OCI-LY1 (cell line): ENCODE measurements around the gene ZAP70.

Experiments used
- H2AFZ ChIP-seq: fragments of 200-600 bp; sonication (generic), shearing (Covaris generic); 2 replicates; pipeline ENCODE4 v1.6.0; 2014; ENCODE audit warnings: antibody characterized with exemption, mild to moderate bottlenecking, low read length
- H3F3A ChIP-seq: fragments of 200-600 bp; sonication (generic), shearing (Covaris generic); 2 replicates; pipeline ENCODE4 v1.6.0; 2014; ENCODE audit warnings: mild to moderate bottlenecking, antibody characterized with exemption, low read length, moderate library complexity; ENCODE audit not compliant: insufficient read depth
- H3K27ac ChIP-seq: fragments of 200-600 bp; sonication (generic); 2 replicates; pipeline ENCODE4 v1.5.1; 2014; ENCODE audit warnings: low read length, mixed run types, mild to moderate bottlenecking, low read depth; ENCODE audit not compliant: poor library complexity, severe bottlenecking
- H3K27me3 ChIP-seq: fragments of 200-600 bp; sonication (generic); 2 replicates; pipeline ENCODE4 v1.6.0; 2014; ENCODE audit warnings: antibody characterized with exemption, mild to moderate bottlenecking, low read length, moderate library complexity; ENCODE audit not compliant: insufficient read depth
- H3K36me3 ChIP-seq: fragments of 200-600 bp; sonication (generic); 2 replicates; pipeline ENCODE4 v1.6.1; 2014; ENCODE audit warnings: mild to moderate bottlenecking, antibody characterized with exemption, low read length, moderate library complexity, mixed read lengths; ENCODE audit not compliant: insufficient read depth
- H3K4me1 ChIP-seq: fragments of 200-600 bp; sonication (generic); 2 replicates; pipeline ENCODE4 v1.5.1; 2014; ENCODE audit warnings: mild to moderate bottlenecking, low read length, moderate library complexity; ENCODE audit not compliant: insufficient read depth, severe bottlenecking
- H3K4me2 ChIP-seq: fragments of 200-600 bp; sonication (generic), shearing (Covaris generic); 2 replicates; pipeline ENCODE4 v1.6.1; 2014; ENCODE audit warnings: low read length
- H3K4me3 ChIP-seq: fragments of 200-600 bp; sonication (generic); 2 replicates; pipeline ENCODE4 v1.5.1; 2014; ENCODE audit warnings: low read length, low read depth, mild to moderate bottlenecking, mixed read lengths; ENCODE audit not compliant: poor library complexity, severe bottlenecking
- H3K79me2 ChIP-seq: fragments of 200-600 bp; shearing (Covaris generic); 2 replicates; pipeline ENCODE4 v1.6.1; 2016; ENCODE audit warnings: mixed run types, low read length, mixed read lengths; ENCODE audit not compliant: insufficient read depth
- H3K9ac ChIP-seq: fragments of 200-600 bp; sonication (generic), shearing (Covaris generic); 2 replicates; pipeline ENCODE4 v1.6.1; 2014; ENCODE audit warnings: mild to moderate bottlenecking, low read length, mixed read lengths
- H3K9me2 ChIP-seq: fragments of 200-600 bp; sonication (generic), shearing (Covaris generic); 2 replicates; pipeline ENCODE4 v1.6.1; 2014; ENCODE audit warnings: low read depth, mild to moderate bottlenecking, low read length, mixed read lengths
- H3K9me3 ChIP-seq: fragments of 200-600 bp; shearing (Covaris generic); 2 replicates; pipeline ENCODE4 v1.6.1; 2014; ENCODE audit warnings: low read length, mixed read lengths
- H4K20me1 ChIP-seq: fragments of 200-600 bp; sonication (generic), shearing (Covaris generic); 2 replicates; pipeline ENCODE4 v1.6.0; 2016; ENCODE audit warnings: mild to moderate bottlenecking, low read length; ENCODE audit not compliant: insufficient read depth
- EZH2 ChIP-seq: fragments of 200-600 bp; sonication (generic), shearing (Covaris generic); IDR thresholded peaks from 2 replicates; pipeline ENCODE4 v1.8.0; 2017; ENCODE audit warnings: borderline replicate concordance, mixed run types, mild to moderate bottlenecking, antibody characterized with exemption, low read length, moderate library complexity, mixed read lengths
- TF ChIP-seq, protein P1 (sequence below): fragments of 200-600 bp; sonication (generic), shearing (Covaris generic); IDR thresholded peaks from 2 replicates; pipeline ENCODE4 v1.5.1; 2017; ENCODE audit warnings: mild to moderate bottlenecking, antibody characterized with exemption, low read length, moderate library complexity, mixed read lengths

Gene ZAP70

DNA sequence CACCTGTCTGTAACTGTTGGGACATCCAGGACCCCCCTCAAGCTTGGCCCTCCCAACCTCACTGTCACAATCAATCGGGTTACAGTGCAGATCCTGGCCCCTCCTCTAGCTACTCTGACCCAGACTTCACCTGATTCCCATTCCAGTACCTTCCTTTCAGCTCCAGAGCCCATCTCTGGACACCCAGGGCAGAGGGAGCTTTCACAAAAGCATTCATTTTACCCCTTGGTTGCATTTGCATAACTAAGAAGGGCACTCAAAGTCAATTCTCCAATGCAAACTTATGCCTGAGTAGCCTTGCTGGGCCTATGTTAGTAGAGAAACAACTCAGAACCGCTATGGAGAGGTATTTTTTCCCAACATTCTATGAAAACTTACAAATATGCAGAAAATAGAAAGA, 7.4 kb downstream of the ZAP70 start:
- Histone ChIP-seq H3K4me2 (no peak overlapping the region), H3K79me2 (no peaks in the 10 kb centered on the region)

GRCh38 chr2:97722227-97722626, 8.9 kb downstream of the ZAP70 start:
- no peaks in the 10 kb centered on the region for H3K9me2 ChIP-seq
- H3K4me2 ChIP-seq, result no peak overlapping the region
- no peaks in the 10 kb centered on the region; the same call in 1 of the 2 replicates for H3K36me3 ChIP-seq

More for the DNA sequence above, 7.4 kb downstream of the ZAP70 start:
- H3K9ac ChIP-seq, result no peak overlapping the region
- no peaks in the 10 kb centered on the region for H3F3A ChIP-seq
- H3K9me2 ChIP-seq, result no peaks in the 10 kb centered on the region
- H3K27ac ChIP-seq, result no peak overlapping the region
- H3K9me3 ChIP-seq, result no peaks in the 10 kb centered on the region
- no peaks in the 10 kb centered on the region for H3K27me3 ChIP-seq
- no peak overlapping the region for H2AFZ ChIP-seq
- TF ChIP-seq, protein P1, sequence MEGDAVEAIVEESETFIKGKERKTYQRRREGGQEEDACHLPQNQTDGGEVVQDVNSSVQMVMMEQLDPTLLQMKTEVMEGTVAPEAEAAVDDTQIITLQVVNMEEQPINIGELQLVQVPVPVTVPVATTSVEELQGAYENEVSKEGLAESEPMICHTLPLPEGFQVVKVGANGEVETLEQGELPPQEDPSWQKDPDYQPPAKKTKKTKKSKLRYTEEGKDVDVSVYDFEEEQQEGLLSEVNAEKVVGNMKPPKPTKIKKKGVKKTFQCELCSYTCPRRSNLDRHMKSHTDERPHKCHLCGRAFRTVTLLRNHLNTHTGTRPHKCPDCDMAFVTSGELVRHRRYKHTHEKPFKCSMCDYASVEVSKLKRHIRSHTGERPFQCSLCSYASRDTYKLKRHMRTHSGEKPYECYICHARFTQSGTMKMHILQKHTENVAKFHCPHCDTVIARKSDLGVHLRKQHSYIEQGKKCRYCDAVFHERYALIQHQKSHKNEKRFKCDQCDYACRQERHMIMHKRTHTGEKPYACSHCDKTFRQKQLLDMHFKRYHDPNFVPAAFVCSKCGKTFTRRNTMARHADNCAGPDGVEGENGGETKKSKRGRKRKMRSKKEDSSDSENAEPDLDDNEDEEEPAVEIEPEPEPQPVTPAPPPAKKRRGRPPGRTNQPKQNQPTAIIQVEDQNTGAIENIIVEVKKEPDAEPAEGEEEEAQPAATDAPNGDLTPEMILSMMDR, result no peak
- no peak for TF ChIP-seq EZH2
- H3K36me3 ChIP-seq, result no peaks in the 10 kb centered on the region; the same call in 1 of the 2 replicates
- no peaks in the 10 kb centered on the region for H4K20me1 ChIP-seq
- H3K4me3 ChIP-seq, result no peak overlapping the region
- H3K4me1 ChIP-seq, result peaks cover 15% of the 10 kb centered on the region

DNA sequence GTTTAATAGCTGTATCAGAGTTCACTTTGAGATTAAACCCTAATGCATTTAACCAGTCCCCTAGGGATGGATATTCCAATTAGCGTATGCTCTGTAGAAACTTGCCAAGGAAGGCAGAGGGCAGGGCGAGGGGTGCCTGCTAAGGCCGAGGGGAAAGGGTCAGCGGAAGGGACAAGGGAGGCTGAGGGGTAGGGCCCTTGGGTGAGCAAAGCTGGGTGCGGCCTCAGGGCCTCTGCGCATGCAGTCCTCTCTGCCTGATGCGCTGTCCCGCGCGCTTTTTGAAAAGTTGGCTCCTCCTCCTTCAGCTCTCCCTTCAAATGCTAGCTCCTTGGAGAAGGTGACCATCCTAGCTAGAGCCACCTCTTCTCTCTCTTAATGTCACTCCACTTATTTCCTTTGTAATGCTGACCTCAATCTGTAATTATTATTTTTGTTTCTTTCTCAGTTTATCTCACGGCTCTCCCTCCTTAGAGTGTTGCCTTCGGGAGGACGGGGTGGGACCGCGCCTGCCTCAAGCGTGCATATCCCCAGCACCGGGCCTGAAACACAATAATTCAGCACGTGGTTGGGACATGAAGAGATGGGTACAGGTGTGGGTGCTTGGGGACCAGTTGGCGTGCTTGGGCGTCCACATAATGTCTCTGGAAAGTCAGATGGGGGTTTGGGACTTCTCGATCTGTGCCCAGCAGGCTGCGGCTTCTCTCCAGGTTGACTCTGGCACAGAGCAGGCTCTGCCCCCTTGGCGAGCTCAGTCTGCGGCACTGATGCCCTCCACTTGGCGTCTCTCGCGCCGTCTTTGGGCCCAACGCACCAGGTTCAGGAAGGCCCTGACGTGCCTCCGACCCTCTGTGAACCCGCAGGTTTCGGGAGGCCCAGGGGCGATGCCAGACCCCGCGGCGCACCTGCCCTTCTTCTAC, 10.0 kb downstream of the ZAP70 start:
- no peaks in the 10 kb centered on the region; the same call in 1 of the 2 replicates for H3K27me3 ChIP-seq
- H2AFZ ChIP-seq, result no peak overlapping the region
- H3K79me2 ChIP-seq, result no peaks in the 10 kb centered on the region
- no peaks in the 10 kb centered on the region for H3F3A ChIP-seq
- H3K9ac ChIP-seq, result no peak overlapping the region
- H4K20me1 ChIP-seq, result no peaks in the 10 kb centered on the region
- no peak for TF ChIP-seq EZH2
- TF ChIP-seq, protein P1, result no peak
- H3K9me2 ChIP-seq, result no peaks in the 10 kb centered on the region
- no peak overlapping the region for H3K27ac ChIP-seq
- H3K4me3 ChIP-seq, result no peak overlapping the region
- no peaks in the 10 kb centered on the region; the same call in 1 of the 2 replicates for H3K36me3 ChIP-seq
- H3K4me1 ChIP-seq, result peaks cover 12% of the 10 kb centered on the region
- H3K4me2 ChIP-seq, result no peak overlapping the region
- H3K9me3 ChIP-seq, result no peaks in the 10 kb centered on the region

More at GRCh38 chr2:97722227-97722626, 8.9 kb downstream of the ZAP70 start:
- H3K27ac ChIP-seq, result no peak overlapping the region
- no peaks in the 10 kb centered on the region for H3F3A ChIP-seq
- H2AFZ ChIP-seq, result no peak overlapping the region
- no peak overlapping the region for H3K4me3 ChIP-seq
- H3K79me2 ChIP-seq, result no peaks in the 10 kb centered on the region
- H3K27me3 ChIP-seq, result no peaks in the 10 kb centered on the region; the same call in 1 of the 2 replicates
- H3K4me1 ChIP-seq, result peaks cover 15% of the 10 kb centered on the region
- no peaks in the 10 kb centered on the region for H3K9me3 ChIP-seq
- H3K9ac ChIP-seq, result no peak overlapping the region
- TF ChIP-seq EZH2, result no peak
- TF ChIP-seq, protein P1, result no peak
- H4K20me1 ChIP-seq, result no peaks in the 10 kb centered on the region
